Gastroesophageal sphincter (tissue), 3 donors: ENCODE data around the gene OR2AJ1.

Experiments
- EP300 ChIP-seq: sonication (generic); formaldehyde crosslinking; IDR thresholded peaks from one replicate; pipeline ENCODE4 v1.6.1; 2017; ENCODE audit warnings: antibody characterized with exemption, mild to moderate bottlenecking
- POLR2A ChIP-seq, 2 donors: fragments of 450-650 bp; IDR thresholded peaks; one replicate each; pipeline ENCODE4 v1.6.1; 2017; ENCODE audit warnings: antibody characterized with exemption in 2 of 2, mild to moderate bottlenecking in 2 of 2, moderate library complexity in 1 of 2
- POLR2AphosphoS5 ChIP-seq: sonication (generic); formaldehyde crosslinking; IDR thresholded peaks from one replicate; pipeline ENCODE4 v1.6.1; 2017; ENCODE audit warnings: antibody characterized with exemption
- TF ChIP-seq, protein P1 (sequence below), 4 experiments: fragments of 200-600 bp in 2 of 4; fragments of 450-650 bp in 2 of 4; sonication (generic) in 1 of 4; IDR thresholded peaks; one replicate each; pipeline ENCODE4 v1.5.1; 2017 to 2019; ENCODE audit warnings: antibody characterized with exemption in 4 of 4, mild to moderate bottlenecking in 2 of 4, moderate library complexity in 2 of 4

GRCh38 chr1:247904122-247904521 is 20.6 kb upstream of the OR2AJ1 start:
- TF ChIP-seq, protein P1, sequence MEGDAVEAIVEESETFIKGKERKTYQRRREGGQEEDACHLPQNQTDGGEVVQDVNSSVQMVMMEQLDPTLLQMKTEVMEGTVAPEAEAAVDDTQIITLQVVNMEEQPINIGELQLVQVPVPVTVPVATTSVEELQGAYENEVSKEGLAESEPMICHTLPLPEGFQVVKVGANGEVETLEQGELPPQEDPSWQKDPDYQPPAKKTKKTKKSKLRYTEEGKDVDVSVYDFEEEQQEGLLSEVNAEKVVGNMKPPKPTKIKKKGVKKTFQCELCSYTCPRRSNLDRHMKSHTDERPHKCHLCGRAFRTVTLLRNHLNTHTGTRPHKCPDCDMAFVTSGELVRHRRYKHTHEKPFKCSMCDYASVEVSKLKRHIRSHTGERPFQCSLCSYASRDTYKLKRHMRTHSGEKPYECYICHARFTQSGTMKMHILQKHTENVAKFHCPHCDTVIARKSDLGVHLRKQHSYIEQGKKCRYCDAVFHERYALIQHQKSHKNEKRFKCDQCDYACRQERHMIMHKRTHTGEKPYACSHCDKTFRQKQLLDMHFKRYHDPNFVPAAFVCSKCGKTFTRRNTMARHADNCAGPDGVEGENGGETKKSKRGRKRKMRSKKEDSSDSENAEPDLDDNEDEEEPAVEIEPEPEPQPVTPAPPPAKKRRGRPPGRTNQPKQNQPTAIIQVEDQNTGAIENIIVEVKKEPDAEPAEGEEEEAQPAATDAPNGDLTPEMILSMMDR (IDR thresholded peaks at IDR 0.05), result no peak
- TF ChIP-seq POLR2A (IDR thresholded peaks at IDR 0.05), result no peak
- TF ChIP-seq POLR2AphosphoS5, result no peak
- TF ChIP-seq EP300, result no peak
